GM21737 (cell line): ENCODE measurements around the gene DGKD.
"Not testable (repeated sequence)": the region's sequence is repeated elsewhere in the genome, so short reads cannot be mapped to it uniquely, and the experiment has no call there.

Experiments used
- ATAC-seq: cut with Tn5 transposase; IDR thresholded peaks from one replicate; pipeline ENCODE4 v1.9.1; 2021; ENCODE audit warnings: mild to moderate bottlenecking, moderate library complexity; ENCODE audit not compliant: unreplicated experiment

DGKD gene

DNA sequence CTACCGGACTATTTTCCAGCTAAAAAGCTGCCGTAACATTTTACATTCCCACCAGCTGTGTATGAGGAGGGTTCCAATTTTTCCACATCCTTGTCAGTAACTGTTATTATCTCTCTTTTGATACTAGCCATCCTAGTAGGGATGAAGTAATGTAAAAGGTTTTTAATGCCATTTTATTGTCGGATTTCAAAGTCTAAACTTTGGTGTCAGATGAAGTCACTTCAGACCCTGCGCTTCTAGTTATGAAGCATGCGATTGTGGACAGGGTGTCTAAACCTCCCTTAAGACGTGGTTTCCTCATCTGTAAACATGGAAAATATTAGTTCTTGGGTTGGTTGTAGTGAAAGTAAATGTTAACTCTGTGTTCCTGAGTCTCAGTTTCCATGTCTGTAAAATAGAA, 4.7 kb downstream of the DGKD start:
- no peak for ATAC-seq

DNA sequence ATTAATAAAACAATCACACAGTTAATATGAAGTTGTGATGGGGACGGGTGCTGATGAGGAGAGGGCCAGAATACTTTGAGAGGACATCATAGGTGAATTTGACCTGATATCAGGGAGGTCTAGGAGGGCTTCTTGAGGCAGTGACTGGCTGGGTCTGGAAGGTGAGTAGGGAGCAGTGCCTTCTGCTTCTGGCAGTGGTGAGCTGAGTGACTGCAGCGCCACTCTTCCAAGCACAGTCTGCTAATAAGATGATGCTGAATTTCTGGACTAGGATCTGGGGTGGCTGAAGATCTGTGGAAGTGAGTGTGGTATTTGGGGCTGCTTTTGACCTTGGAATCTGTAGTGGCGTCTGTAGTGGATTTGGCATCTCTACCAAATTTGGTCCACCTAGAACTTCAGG, 5.5 kb downstream of the DGKD start:
- no peak for ATAC-seq

DNA sequence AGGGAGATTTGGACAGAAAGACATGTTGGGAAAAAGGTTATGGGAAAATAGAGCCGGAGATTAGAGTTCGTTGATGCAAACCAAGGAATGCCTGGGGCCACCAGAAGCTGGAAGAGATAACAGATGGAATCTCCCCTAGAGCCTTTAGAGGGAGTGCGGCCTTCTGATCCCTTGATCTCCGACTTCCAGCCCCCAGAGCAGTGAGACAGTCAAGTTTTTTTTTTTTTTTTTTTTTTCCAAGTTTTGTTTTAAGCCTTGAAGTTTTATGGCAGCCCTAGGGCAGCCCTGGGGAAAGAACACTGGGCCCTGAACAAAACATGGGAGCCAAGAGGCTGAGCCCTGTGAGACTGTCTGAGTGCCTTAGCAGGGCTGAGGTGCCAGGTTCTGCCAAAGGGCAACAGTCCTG, 6.5 kb downstream of the DGKD start:
- no peak for ATAC-seq

DNA sequence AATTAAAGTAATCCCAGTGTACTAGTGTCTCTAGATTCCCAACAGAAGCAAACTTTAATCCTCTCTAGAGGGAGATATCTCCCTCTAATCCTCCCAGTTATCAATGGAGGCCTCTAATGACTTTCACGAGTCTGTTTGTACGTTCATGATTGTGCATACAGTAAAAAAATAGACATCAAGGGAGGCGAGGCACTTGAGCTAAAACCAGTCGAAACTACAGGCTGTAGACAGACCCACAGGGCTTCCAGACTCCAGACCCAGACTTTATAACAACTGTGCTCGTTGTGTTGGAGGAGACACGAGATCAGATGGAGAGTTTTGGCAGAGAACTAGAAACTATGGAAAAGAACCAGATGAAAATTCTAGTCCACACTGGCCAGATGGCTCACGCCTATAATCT, 7.0 kb downstream of the DGKD start:
- ATAC-seq: no peak

DNA sequence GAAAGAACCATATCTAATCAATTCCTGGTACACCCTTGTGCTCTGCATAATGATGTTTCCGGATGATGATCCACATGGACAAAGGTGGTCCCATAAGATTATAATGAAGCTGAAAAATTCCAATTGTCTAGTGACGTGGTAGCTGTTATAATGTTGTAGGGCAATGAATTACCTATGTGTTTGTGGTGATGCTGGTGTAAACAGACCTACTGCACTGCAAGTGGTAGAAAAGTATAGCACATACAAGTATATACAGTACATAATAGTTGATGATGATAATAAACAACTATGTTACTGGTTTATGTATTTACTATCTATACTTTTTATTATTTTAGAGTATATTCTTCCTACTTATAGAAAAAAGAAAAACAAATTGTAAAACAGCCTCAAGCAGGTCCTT, 8.4 kb downstream of the DGKD start:
- ATAC-seq: no peak

DNA sequence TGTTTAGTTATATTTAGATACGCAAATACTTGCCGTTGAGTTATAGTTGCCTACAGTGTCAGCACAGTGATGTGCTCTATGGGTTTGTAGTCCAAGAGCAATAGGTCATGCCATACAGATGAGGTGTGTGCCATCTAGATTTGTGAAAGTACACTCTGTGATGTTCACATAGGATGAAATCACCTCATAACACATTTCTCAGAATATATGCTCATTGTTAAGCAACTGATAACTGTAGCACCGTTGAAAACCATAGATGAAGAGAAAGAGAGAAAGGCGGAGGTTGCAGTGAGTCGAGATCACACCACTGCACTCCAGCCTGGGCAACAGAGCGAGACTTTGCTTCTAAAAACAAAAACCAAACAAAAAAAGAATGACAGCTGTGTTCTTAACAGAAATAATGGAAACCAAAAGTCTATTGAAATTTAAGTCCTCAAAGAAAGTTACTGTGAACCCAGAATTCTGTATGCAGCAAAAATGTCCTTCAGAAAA, 9.5 kb downstream of the DGKD start:
- ATAC-seq: peak; percentile 61

DNA sequence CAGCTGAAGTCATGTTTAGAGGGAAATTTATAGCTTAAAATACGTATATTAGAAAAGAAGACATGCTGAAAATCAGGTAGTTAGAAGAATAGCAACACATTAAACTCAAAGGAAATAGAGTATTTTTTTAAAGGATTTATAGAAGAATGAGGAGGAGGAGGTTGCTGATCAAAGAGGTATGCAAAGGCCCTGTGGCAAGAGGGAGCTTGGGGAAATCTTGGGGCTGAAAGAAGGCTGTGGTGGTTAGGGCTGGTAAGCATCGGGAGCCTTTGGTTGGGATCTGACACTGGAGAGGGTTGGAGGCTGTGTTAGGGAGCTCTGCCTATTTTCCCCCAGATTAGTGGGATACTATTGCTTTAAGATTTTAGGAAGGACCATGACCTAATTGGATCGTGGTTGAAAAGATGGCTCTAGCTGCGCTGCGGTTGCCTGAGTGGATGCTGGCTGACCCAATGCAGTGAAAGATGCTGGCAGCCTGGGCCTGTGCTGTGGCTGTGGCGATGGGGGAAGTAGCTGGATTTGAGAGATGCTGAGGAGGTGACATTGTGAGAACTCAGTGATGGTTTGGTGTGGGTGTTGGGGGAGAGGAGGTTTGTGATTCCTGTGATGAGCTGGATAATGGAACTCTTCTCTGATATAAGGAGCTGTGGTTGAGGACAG, 11.7 kb downstream of the DGKD start:
- ATAC-seq: no peak

DNA sequence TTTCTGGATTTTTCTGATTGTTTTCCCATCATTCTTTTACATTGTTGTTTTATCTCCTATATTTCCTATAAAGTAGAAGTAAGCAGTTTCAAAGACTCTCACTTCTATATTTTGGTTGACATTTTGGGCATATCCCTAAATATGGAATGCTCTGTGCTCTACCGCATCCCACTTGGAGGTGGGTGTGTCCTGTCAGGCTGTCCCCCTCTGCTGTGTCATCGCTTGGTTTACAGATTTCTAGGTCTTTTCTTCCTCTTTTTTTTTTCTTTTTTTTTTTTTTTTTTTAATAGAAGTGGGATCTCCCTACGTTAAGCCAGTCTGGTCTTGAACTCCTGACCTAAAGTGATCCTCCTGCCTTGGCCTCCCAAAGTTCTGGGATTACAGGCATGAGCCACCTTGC, 13.3 kb downstream of the DGKD start:
- ATAC-seq: no peak

DNA sequence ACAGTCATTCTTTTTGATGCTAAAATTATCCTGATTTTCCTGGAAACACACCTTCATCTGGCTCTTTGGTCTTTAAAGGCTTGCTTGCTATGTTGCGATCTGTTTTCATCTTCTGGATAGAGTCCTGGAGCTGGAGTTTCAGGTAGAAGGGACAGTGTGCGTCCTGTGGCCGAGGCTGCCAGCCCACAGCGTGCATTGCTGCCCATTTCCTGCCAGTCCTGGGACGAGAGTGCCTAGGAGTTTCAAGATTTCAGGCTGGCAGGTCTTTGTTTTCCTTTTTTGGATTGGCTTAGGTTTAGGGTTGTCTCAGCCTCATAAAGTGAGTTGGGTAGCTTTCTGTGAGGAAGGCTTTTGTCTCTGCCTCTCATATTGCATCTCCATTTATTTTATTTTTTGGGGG, 14.5 kb downstream of the DGKD start:
- ATAC-seq: no peak

DNA sequence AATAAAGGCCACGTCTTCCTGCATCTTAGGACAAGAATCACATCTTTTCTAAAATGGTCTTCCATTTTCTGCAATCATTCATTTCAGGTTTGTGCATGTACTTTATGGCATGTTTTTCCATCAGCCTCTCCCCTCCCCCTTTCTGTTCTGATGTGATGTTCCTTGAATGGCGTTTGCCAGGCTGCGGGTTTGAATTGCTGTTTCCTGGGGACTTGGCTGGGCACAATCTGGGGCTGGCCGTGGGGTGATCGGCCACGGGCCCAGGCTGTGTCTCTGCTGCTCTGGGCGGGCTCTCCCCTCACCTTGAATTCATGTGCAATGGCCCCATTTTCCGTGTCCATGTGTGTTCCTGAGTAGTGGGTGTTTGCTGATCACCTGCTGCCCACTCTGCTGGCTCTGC, 15.2 kb downstream of the DGKD start:
- ATAC-seq: no peak

DNA sequence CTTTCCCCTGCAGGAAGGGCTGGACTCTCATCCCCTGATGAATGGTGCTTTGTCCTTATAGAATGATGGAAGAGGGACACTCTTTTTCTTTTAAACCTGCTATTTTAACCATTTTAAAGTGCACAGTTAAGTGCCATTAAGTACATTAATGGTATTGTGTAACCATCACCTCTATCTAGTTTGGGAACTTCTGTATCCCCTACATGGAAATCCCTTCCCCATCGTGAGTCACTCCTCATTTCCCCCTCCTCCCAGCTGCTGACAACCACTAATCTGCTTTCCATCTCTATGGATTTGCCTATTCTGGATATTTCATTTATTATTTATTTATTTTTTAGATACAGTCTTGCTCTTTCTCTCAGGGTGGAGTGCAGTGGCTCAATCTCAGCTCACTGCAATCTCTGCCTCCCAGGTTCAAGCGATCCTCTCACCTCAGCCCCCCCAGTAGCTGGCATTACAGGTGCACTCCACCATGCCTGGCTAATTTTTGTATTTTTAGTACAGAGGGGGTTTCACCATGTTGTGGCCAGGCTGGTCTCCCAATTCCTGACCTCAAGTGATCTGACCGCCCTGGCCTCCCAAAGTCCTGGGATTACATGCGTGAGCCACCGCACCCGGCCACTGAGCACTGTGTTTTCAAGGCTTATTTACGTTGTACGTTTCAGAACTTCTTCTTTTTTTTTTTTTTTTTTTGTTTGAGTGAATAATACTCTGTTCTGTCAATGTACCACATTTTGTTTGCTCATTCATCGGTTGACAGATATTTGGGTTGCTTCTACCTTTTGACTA, 15.8 kb downstream of the DGKD start:
- no peak for ATAC-seq

DNA sequence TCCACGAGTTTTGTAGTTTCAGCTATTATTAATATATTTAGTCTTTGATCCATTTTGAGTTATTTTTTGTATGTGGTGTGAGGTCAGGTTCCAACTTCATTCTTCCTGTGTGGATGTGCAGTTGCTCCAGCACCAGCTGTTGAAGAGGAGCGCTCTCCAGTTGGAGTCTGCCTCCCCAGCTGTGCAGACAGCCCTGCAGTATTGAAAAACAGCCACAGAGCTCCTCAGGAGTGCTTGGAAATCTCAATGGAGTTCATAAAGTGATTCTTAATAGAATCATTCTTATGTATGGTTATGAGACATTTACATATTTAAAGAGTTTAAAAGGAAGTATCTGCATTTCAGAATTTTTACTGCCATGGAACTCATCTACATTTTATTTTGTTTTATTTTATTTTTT, 17.3 kb downstream of the DGKD start:
- ATAC-seq: no peak

DNA sequence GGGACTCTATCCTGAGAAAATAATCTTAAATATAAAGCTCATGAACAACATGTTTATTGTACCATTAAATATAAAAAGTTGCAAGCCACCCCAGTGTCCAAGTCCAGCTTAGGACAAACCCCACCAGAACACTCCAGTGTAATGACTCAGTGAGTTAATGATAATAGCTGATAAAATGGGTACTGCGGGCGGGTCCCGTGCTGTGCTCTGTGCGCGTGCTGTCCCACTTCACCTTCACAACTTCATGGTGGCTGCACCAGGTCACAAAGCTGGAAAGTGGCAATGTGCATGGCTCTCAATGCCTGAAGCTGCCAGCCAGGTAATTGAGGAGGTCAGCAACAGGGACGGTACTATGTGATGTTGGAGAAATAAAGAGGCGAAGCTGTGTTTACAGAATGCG, 18.6 kb downstream of the DGKD start:
- ATAC-seq: no peak

DNA sequence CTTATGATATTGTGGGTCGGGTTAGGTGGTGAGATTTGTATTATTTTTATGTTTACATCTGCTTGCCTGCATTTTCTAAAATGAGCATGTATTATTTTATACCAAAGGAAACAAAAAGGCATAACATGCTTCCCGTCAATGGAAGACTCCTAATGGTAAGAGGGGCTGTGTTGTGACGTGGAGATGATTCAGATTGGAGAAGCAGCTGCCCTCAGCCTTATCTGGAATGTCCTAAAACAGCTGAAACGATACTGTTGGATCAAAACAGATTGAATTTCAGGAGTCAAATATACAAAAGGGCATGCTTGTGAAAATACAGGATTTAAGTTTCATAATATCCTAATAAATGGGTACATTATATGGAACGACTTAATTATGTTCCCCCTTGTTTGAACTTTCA, 19.0 kb downstream of the DGKD start:
- no peak for ATAC-seq

DNA sequence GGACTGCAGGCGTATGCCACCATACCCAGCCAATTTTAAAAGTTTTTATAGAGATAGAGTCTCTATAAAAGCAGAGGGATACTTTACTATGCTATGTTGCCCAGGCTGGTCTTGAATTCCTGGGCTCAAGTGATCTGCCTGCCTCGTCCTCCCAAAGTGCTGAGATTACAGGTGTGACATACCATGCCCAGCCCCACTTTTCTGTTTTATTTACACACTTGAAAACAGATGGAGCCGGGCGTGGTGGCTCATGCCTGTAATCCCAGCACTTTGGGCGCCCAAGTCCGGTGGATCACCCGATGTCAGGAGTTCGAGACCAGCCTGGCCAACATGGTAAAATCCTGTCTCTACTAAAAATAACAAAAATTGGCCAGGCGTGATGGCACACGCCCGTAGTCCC, 20.5 kb downstream of the DGKD start:
- ATAC-seq: not testable (repeated sequence)

DNA sequence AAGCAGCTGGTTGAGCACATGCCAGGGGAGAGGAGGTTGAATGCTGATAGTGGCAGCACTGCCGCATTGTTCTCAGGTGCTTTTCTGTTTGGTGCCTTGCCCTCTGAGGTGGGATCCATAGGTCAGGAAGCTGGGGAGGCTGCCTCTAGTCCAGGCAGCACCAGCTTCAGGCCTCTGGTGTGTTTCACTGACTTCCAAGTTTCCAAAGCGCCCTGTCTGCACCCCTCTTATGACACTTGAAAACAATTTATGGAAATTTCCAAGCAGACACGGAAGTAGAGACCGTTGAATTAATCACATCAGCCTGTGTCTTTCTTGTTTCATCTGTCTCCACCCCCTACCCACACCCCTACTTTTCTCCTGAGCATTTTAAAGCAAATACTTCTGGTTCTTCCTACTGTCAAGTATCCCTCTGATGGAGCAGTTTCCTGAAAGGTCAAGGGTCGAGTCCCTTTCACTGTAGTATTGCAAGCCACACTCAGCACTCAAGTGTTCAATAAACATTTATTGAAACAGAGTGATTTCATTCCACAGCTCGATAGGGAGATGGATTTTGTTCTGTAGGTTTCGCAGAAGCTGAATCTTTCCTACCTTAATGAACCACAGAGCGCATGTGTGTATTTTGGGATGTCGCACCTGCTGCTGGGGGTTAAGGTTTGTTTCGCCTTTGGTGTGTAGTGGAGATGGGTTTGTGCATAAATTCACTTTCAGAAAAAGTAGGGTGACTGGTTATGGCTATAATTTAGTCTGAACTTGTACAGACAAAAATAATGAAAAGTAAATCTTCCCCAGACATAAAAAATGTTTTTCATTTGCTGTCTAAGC, 21.4 kb downstream of the DGKD start:
- ATAC-seq: no peak

DNA sequence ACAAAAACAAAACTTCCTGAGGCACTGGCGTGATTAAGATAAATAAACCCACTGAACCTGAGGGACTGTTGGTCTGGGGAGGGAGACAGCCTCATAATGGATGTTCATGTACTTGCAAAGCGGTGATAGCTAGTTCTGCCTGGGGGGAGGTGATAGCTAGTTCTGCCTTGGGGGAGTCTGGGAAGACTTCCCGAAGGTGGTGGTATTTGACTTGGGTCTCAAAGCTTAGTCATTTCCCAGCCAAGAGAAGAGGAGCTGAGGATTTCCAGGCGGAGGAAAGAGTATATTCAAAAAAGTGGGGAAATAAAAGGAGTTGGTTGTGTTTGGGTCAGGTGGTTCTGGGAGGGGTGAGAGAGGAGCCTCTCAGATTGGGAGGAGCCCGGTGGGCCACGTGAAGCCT, 24.7 kb downstream of the DGKD start:
- ATAC-seq: no peak

DNA sequence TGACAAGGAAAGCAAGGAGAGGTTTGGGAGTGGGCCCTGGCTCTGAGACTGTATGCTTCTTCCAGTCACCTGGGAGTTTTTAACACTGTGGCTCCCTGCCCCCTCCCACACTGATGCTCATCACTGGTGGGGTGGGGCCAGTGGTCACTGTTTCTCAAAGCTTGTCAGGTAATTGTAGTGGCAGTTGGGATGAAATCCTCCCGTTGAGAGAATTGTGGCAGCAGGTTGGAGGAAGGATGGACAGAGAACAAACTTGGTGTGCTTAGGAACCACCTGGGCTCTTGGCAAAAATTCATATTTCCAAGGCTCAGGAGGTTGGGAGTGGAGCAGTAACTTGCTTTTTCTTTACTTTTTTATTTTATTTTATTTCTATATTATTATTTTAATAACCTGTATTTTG, 25.1 kb downstream of the DGKD start:
- ATAC-seq: no peak

DNA sequence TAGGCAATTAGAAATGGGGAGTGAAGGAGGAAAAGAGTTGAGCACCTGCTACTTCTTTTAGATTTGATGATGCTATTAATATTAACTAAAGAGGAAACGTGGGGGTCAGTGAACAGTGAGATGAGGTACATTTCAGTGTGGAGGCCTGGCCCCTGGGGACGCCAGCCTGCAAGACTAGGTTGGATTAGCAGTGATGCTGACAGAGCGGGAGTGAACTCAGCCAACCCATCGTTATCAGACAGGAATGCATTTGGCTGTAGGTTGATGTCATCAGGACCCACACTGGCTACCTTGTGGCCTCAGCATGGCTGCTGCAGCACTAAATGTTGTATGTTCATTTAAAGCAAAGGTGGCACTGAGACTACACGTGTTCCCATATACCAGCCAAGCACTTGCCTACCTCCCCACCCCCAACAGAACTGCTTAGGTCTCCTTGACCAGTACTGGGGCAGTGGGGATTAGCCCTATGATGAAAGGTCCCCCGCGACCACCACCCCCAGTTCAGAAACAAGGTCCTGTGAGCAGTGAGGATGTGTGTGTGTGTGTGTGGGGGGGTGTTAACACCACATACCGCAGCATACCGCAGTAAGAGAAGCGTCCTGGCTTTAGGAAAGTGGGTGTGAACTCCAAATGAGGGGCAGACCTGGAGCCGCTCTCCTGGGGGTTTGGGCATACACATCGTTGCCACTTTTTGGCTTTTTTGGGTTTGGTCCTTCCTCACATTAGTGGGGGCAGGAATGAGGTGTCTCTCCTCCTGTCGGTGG, 26.0 kb downstream of the DGKD start:
- ATAC-seq: peak; percentile 45

DNA sequence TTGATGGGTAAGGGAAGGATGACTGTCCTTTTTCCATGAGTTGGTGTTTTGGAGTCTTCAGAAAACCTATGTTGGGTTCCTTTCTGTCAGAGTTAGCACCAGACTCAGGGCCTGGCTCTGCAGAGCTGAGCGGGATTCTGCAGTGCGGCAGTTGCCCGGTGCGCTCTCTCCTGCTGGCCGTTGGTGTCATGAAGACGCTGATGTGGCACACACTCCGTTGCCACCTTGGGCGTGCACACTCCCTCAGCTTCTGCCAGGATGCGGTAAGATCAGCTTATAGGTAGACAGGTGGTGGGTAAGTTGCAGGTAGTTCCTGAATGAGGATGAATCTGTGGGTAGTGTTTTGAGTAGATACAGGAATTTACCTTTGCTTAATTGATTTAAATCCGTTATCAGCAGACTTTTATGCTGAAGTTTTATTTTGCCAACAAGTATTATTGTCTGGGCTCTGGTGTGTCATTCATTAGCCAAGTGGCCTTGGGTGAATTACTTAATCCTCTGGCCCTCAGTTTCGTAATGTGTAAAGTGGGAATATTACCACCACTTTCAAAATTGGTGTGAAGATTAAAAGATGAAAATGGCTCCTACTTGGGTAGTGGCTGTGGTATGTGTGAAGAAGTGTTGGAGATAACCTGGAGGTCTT, 26.8 kb downstream of the DGKD start:
- ATAC-seq: no peak

DNA sequence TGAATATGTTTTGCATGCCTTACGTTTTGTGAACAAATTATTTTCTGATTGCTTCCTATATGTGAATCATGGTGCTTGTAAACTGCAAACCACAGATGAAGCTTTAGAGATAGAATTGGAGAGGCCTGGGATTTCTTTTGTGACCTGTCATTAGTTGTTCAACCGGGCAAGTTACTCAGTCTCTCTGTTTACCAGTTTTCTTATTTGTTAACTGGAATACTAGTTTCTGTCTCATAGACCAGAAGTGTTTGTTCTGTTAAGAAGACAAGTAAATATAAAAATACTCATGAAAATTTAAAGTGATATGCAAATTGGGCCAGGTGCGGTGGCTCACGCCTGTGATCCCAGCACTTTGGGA, 27.3 kb downstream of the DGKD start:
- ATAC-seq: no peak
